Measurements from ENCODE around the gene SMOC2. TPM values are rescaled to one million over a fixed set of nuclear protein-coding genes. Genes with fewer than 3 reads are reported as not detected.
"Not testable (repeated sequence)": the region's sequence is repeated elsewhere in the genome, so short reads cannot be mapped to it uniquely, and the experiment has no call there.

The SMOC2 gene
- total and polyA plus RNA-seq, 2 experiments from 2014 or later: 51.0 to 88.7 TPM

GRCh38 chr6:168570211-168570610 is 129.2 kb downstream of the SMOC2 start:
- H3K4me2 ChIP-seq: no peak overlapping the region
- H3K4me1 ChIP-seq (ENCODE audit: insufficient read depth): no peaks in the 10 kb centered on the region
- H2AFZ ChIP-seq: no peak overlapping the region
- no peaks in the 10 kb centered on the region for H3K9me2 ChIP-seq (replicated peaks; ENCODE audit: insufficient read depth)
- WGBS (ENCODE audit: low lambda C conversion rate, missing lambda C conversion rate): 89% methylated on average over 11 of the region's 11 CpGs
- H4K20me1 ChIP-seq (ENCODE audit: insufficient read depth, poor library complexity, severe bottlenecking): no peaks in the 10 kb centered on the region
- no peak for TF ChIP-seq EZH2 (IDR thresholded peaks at IDR 0.05; ENCODE audit: borderline replicate concordance)
- TF ChIP-seq CTCF (IDR thresholded peaks at IDR 0.05; ENCODE audit: poor library complexity): no peak
- TF ChIP-seq EZH2phosphoT487 (IDR thresholded peaks at IDR 0.05; ENCODE audit: low read depth, severe bottlenecking, unreplicated experiment): no peak
- no peak overlapping the region for H3K27ac ChIP-seq
- no peaks in the 10 kb centered on the region for H3K79me2 ChIP-seq
- no peak overlapping the region for H3K4me3 ChIP-seq
- no peak for DNase-seq (ENCODE audit: low spot score)
- no peaks in the 10 kb centered on the region for H3K9me3 ChIP-seq (ENCODE audit: low read depth)
- H3K36me3 ChIP-seq (replicated peaks; ENCODE audit: insufficient read depth, low read depth): no peaks in the 10 kb centered on the region
- no peaks in the 10 kb centered on the region for H3K27me3 ChIP-seq

GRCh38 chr6:168571268-168571667 is 130.3 kb downstream of the SMOC2 start:
- Histone ChIP-seq H3K36me3 (replicated peaks; ENCODE audit: insufficient read depth, low read depth) (no peaks in the 10 kb centered on the region), H2AFZ (no peak overlapping the region), H3K9me3 (ENCODE audit: low read depth) (no peaks in the 10 kb centered on the region), H3K27ac (no peak overlapping the region), H4K20me1 (ENCODE audit: insufficient read depth, poor library complexity, severe bottlenecking) (no peaks in the 10 kb centered on the region), H3K4me2 (no peak overlapping the region), H3K4me3 (no peak overlapping the region), H3K27me3 (no peaks in the 10 kb centered on the region), H3K9me2 (replicated peaks; ENCODE audit: insufficient read depth) (no peaks in the 10 kb centered on the region), H3K4me1 (ENCODE audit: insufficient read depth) (no peaks in the 10 kb centered on the region), H3K79me2 (no peaks in the 10 kb centered on the region)
- WGBS (ENCODE audit: low lambda C conversion rate, missing lambda C conversion rate): 96% methylated on average over 19 of the region's 19 CpGs
- no peak for DNase-seq (ENCODE audit: low spot score)
- no peak for TF ChIP-seq EZH2 (IDR thresholded peaks at IDR 0.05; ENCODE audit: borderline replicate concordance)
- no peak for TF ChIP-seq CTCF (IDR thresholded peaks at IDR 0.05; ENCODE audit: poor library complexity)
- TF ChIP-seq EZH2phosphoT487 (IDR thresholded peaks at IDR 0.05; ENCODE audit: low read depth, severe bottlenecking, unreplicated experiment): no peak

GRCh38 chr6:168573276-168573835 is 132.4 kb downstream of the SMOC2 start:
- not testable (repeated sequence) for H3K79me2 ChIP-seq; H3K27ac ChIP-seq; H3K27me3 ChIP-seq; H2AFZ ChIP-seq; H3K4me2 ChIP-seq; H3K36me3 ChIP-seq (replicated peaks; ENCODE audit: insufficient read depth, low read depth); H3K9me2 ChIP-seq (replicated peaks; ENCODE audit: insufficient read depth); H3K9me3 ChIP-seq (ENCODE audit: low read depth); H3K4me3 ChIP-seq; DNase-seq (ENCODE audit: low spot score); H4K20me1 ChIP-seq (ENCODE audit: insufficient read depth, poor library complexity, severe bottlenecking); H3K4me1 ChIP-seq (ENCODE audit: insufficient read depth)
- 91% methylated on average over 18 of the region's 28 CpGs for WGBS (ENCODE audit: low lambda C conversion rate, missing lambda C conversion rate)

GRCh38 chr6:168574075-168574698 is 133.2 kb downstream of the SMOC2 start:
- Histone ChIP-seq H3K79me2 (no peaks in the 10 kb centered on the region), H3K4me2 (no peak overlapping the region), H3K36me3 (replicated peaks; ENCODE audit: insufficient read depth, low read depth) (no peaks in the 10 kb centered on the region), H4K20me1 (ENCODE audit: insufficient read depth, poor library complexity, severe bottlenecking) (no peaks in the 10 kb centered on the region), H3K4me3 (no peak overlapping the region), H2AFZ (no peak overlapping the region), H3K4me1 (ENCODE audit: insufficient read depth) (no peaks in the 10 kb centered on the region), H3K27me3 (peaks cover under 1% of the 10 kb centered on the region), H3K9me3 (ENCODE audit: low read depth) (no peaks in the 10 kb centered on the region), H3K9me2 (replicated peaks; ENCODE audit: insufficient read depth) (no peaks in the 10 kb centered on the region), H3K27ac (peak overlapping the region; percentile 50)
- 91% methylated on average over 16 of the region's 17 CpGs for WGBS (ENCODE audit: low lambda C conversion rate, missing lambda C conversion rate)
- no peak for DNase-seq (ENCODE audit: low spot score)
- TF ChIP-seq EZH2 (IDR thresholded peaks at IDR 0.05; ENCODE audit: borderline replicate concordance): no peak
- TF ChIP-seq CTCF (IDR thresholded peaks at IDR 0.05; ENCODE audit: poor library complexity): no peak
- TF ChIP-seq EZH2phosphoT487 (IDR thresholded peaks at IDR 0.05; ENCODE audit: low read depth, severe bottlenecking, unreplicated experiment): no peak
